ENCODE results near the gene PDGFRA.

- TF ChIP-seq CTCF (IDR thresholded peaks at IDR 0.05) (no peak), POLR2A (IDR thresholded peaks at IDR 0.05) (no peak)
Observed at GRCh38 chr4:54189140-54189539, 40.0 kb upstream of the PDGFRA start.

Measured in uterus (tissue), 2 donors.